OCI-LY7 (cell line): ENCODE measurements around the gene AUP1. TPM values are rescaled to one million over a fixed set of nuclear protein-coding genes. Genes with fewer than 3 reads are reported as not detected.

Source experiments
- BruUV-seq: library from RNA; stranded (reverse); fragments of 400-500 nt; replicated peaks from 2 replicates; lab custom pipeline; 2021; lab: Mats Ljungman, UMichigan
- CTCF ChIA-PET: fragments of 300-600 bp; sonication (Branson Sonifier 250); formaldehyde crosslinking; loops from one replicate; lab custom pipeline; 2022; ENCODE audit warnings: antibody characterized with exemption; ENCODE audit not compliant: unreplicated experiment; lab: Charles Lee
- POLR2A ChIA-PET: fragments of 300-600 bp; sonication (Branson Sonifier 250); formaldehyde crosslinking; loops from one replicate; lab custom pipeline; 2022; ENCODE audit warnings: antibody characterized with exemption; lab: Charles Lee
- DNase-seq: peaks from one replicate; pipeline ENCODE4 v3.0.0-alpha.2; 2015; ENCODE audit warnings: low spot score
- H2AFZ ChIP-seq: fragments of 200-600 bp; sonication (generic), shearing (Covaris generic); 2 replicates; pipeline ENCODE4 v1.6.1; 2014; ENCODE audit warnings: mild to moderate bottlenecking, antibody characterized with exemption, low read length, moderate library complexity
- H3K27ac ChIP-seq: fragments of 200-600 bp; sonication (generic); 2 replicates; pipeline ENCODE4 v1.5.1; 2014; ENCODE audit warnings: mixed run types, low read depth, mild to moderate bottlenecking, moderate library complexity, low read length, inconsistent platforms; ENCODE audit not compliant: poor library complexity, severe bottlenecking
- H3K36me3 ChIP-seq: fragments of 200-600 bp; sonication (generic); 2 replicates; pipeline ENCODE4 v1.6.1; 2014; ENCODE audit warnings: mild to moderate bottlenecking, antibody characterized with exemption, low read length, moderate library complexity, mixed read lengths; ENCODE audit not compliant: insufficient read depth
- H3K4me1 ChIP-seq: fragments of 200-600 bp; sonication (generic); 2 replicates; pipeline ENCODE4 v1.5.1; 2014; ENCODE audit warnings: mild to moderate bottlenecking, low read length; ENCODE audit not compliant: insufficient read depth, poor library complexity, severe bottlenecking
- H3K4me2 ChIP-seq: fragments of 200-600 bp; sonication (generic); 2 replicates; pipeline ENCODE4 v1.6.1; 2014; ENCODE audit warnings: mild to moderate bottlenecking, low read length
- H3K4me3 ChIP-seq: fragments of 200-600 bp; sonication (generic); 2 replicates; pipeline ENCODE4 v1.5.1; 2014; ENCODE audit warnings: mild to moderate bottlenecking, low read depth, low read length; ENCODE audit not compliant: poor library complexity, severe bottlenecking
- H3K79me2 ChIP-seq: fragments of 200-600 bp; sonication (generic); 2 replicates; pipeline ENCODE4 v1.6.1; 2016; ENCODE audit warnings: low read depth, mild to moderate bottlenecking, low read length, moderate library complexity, mixed read lengths; ENCODE audit not compliant: insufficient read depth
- H3K9me2 ChIP-seq: fragments of 200-600 bp; sonication (generic); 2 replicates; pipeline ENCODE4 v1.6.1; 2016; ENCODE audit warnings: mild to moderate bottlenecking, low read length, mixed read lengths; ENCODE audit not compliant: insufficient read depth
- H3K9me3 ChIP-seq: fragments of 200-600 bp; sonication (generic); 2 replicates; pipeline ENCODE4 v1.6.1; 2014; ENCODE audit warnings: mild to moderate bottlenecking, mixed run types, low read length, mixed read lengths
- H4K20me1 ChIP-seq: fragments of 200-600 bp; sonication (generic); 2 replicates; pipeline ENCODE4 v1.6.1; 2014; ENCODE audit warnings: mild to moderate bottlenecking, antibody characterized with exemption, low read length, moderate library complexity, mixed read lengths; ENCODE audit not compliant: insufficient read depth
- EZH2phosphoT487 ChIP-seq: fragments of 200-600 bp; sonication (generic); IDR thresholded peaks from 2 replicates; pipeline ENCODE4 v1.6.1; 2018; ENCODE audit warnings: low read depth, borderline replicate concordance, mild to moderate bottlenecking, mixed run types, antibody characterized with exemption, low read length, moderate library complexity, mixed read lengths
- intact Hi-C: fragments of 100-400 bp; cut with micrococcal nuclease; formaldehyde crosslinking; loops from one replicate; pipeline ENCODE4 v1.10.0; 2022; ENCODE audit not compliant: unreplicated experiment
- total RNA-seq, 2 experiments: library from RNA; depleted of rRNA in 1 of 2; stranded (reverse); fragments of >200 nt in 1 of 2; shearing (Covaris generic) in 1 of 2; gene quantifications; 2 replicates each; pipeline ENCODE4 v1.2.3, GENCODE V29; 2014 to 2022
- TF ChIP-seq, protein P1 (sequence below): fragments of 200-600 bp; sonication (generic); conservative IDR thresholded peaks from 2 replicates; pipeline ENCODE4 v1.5.1; 2014; ENCODE audit warnings: mild to moderate bottlenecking, antibody characterized with exemption, low read length, moderate library complexity, mixed read lengths

Gene AUP1
- total RNA-seq, 2 experiments from 2014 or later: 121 to 188 TPM

DNA sequence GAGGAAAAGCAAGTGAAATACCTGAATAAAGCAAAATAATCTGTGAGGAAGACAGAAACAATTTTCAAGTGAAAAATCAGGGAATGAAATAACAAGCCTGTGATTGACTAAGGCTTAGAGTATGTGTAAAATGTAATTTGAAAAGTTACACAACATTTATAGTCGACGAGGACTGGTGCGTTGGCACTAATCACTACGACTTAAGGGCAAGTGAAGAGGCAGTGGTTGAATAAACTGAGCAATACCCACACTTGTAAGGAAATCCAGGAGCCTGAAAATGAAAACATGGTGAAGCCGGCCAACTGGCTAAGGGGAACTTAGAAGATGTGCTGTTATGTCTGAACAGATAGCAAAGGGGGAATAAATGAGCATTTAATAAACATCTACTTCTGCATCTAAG, 38.4 kb upstream of the AUP1 start:
- ChIA-PET CTCF (interaction anchor here (1.2 kb wide), 1 partner anchor 22 kb away, joined by 3 read pairs; no protein-coding TSS in a partner anchor), POLR2A (no interaction called here)
- H3K4me1 ChIP-seq: peaks cover 10% of the 10 kb centered on the region
- no peak overlapping the region for H3K4me3 ChIP-seq
- no peak for DNase-seq
- no peaks in the 10 kb centered on the region for H3K9me2 ChIP-seq
- no peak overlapping the region for H2AFZ ChIP-seq
- H3K79me2 ChIP-seq: no peaks in the 10 kb centered on the region
- H3K27ac ChIP-seq: no peak overlapping the region
- intact Hi-C loops: no loop called here
- no peak overlapping the region for H3K4me2 ChIP-seq
- H3K9me3 ChIP-seq: no peaks in the 10 kb centered on the region
- H3K36me3 ChIP-seq: no peaks in the 10 kb centered on the region
- no peaks in the 10 kb centered on the region for H4K20me1 ChIP-seq
- no TSS peak for BruUV-seq
- TF ChIP-seq, protein P1, sequence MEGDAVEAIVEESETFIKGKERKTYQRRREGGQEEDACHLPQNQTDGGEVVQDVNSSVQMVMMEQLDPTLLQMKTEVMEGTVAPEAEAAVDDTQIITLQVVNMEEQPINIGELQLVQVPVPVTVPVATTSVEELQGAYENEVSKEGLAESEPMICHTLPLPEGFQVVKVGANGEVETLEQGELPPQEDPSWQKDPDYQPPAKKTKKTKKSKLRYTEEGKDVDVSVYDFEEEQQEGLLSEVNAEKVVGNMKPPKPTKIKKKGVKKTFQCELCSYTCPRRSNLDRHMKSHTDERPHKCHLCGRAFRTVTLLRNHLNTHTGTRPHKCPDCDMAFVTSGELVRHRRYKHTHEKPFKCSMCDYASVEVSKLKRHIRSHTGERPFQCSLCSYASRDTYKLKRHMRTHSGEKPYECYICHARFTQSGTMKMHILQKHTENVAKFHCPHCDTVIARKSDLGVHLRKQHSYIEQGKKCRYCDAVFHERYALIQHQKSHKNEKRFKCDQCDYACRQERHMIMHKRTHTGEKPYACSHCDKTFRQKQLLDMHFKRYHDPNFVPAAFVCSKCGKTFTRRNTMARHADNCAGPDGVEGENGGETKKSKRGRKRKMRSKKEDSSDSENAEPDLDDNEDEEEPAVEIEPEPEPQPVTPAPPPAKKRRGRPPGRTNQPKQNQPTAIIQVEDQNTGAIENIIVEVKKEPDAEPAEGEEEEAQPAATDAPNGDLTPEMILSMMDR: no peak
- no peak for TF ChIP-seq EZH2phosphoT487

DNA sequence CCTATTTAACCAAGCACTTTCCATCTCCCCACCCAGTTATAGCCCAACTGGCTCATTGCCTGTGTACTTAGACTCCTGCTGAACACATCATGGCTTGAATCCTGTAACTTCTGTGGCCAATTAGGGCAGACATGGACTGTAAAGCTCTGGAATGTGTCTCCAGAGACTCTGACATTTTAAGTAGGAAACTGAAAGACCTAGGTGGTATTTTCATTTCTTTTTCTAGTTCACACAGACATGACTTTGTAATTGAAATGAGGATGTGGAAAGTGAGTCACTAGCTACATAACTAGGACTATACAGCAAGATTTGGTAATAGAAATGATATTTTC, 37.2 kb upstream of the AUP1 start:
- intact Hi-C loops: no loop called here
- Histone ChIP-seq H3K4me3 (no peak overlapping the region), H2AFZ (no peak overlapping the region), H3K4me1 (peaks cover 10% of the 10 kb centered on the region), H3K9me2 (no peaks in the 10 kb centered on the region), H4K20me1 (no peaks in the 10 kb centered on the region), H3K27ac (no peak overlapping the region), H3K36me3 (no peaks in the 10 kb centered on the region), H3K79me2 (no peaks in the 10 kb centered on the region), H3K4me2 (no peak overlapping the region), H3K9me3 (no peaks in the 10 kb centered on the region)
- BruUV-seq: no TSS peak
- CTCF ChIA-PET: no interaction called here
- no peak for TF ChIP-seq EZH2phosphoT487
- TF ChIP-seq, protein P1: no peak
- POLR2A ChIA-PET: interaction anchor here (0.7 to 1.2 kb wide), 3 partner anchors 17 to 35 kb away, joined by 3 read pairs; no protein-coding TSS in a partner anchor
- no peak for DNase-seq

DNA sequence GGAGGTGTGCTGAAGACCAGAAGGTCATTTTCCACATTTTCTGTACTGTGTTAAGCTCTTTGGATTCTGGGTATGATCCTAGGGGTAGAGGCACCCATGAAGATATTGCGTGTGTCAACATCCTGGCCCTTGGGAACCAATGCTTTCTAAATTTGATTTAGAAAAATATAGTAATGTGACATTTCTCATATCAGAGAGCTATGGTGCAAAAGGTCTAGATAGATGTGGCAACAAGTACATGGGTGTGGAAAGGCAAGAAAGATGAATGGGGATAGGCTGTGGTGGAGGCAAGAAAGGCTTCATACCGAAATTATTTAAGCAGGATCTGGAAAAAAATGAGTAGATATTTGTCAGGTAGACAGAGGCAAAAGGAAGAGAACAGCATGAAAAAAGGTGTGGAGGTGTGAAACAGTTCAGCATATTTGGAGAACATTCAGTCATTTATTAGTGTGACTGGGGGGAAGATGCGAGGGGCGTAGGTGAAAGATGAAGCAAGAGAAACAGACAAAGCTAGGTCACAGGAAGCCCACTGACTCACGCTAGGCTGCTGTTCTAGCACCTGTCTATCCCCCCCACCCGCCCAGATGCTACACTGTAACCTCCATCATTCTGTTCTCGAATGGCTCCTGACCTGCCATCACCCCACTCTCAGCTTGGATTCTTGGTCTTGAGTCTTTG, 36.7 kb upstream of the AUP1 start:
- no peak for DNase-seq
- H2AFZ ChIP-seq: no peak overlapping the region
- no peaks in the 10 kb centered on the region for H3K79me2 ChIP-seq
- no TSS peak for BruUV-seq
- POLR2A ChIA-PET: interaction anchor here (1.2 kb wide), 2 partner anchors 23 to 34 kb away, joined by 3 read pairs; no protein-coding TSS in a partner anchor
- H3K4me2 ChIP-seq: no peak overlapping the region
- no peaks in the 10 kb centered on the region for H3K9me3 ChIP-seq
- intact Hi-C loops: no loop called here
- H3K9me2 ChIP-seq: no peaks in the 10 kb centered on the region
- H3K4me3 ChIP-seq: no peak overlapping the region
- H3K36me3 ChIP-seq: no peaks in the 10 kb centered on the region
- no peak for TF ChIP-seq EZH2phosphoT487
- TF ChIP-seq, protein P1: no peak
- no peak overlapping the region for H3K27ac ChIP-seq
- no peaks in the 10 kb centered on the region for H4K20me1 ChIP-seq
- peaks cover 6% of the 10 kb centered on the region for H3K4me1 ChIP-seq
- CTCF ChIA-PET: no interaction called here
